COLO668 (cell line): ENCODE results near the gene LEMD3.

ENCODE experiments used
- DNase-seq: peaks from one replicate; lab custom pipeline; 2025; ENCODE audit not compliant: unreplicated experiment; lab: John Stamatoyannopoulos, UW

Gene LEMD3

GRCh38 chr12:65168681-65169319, 583 bp upstream of the LEMD3 start:
- no peak for DNase-seq

DNA sequence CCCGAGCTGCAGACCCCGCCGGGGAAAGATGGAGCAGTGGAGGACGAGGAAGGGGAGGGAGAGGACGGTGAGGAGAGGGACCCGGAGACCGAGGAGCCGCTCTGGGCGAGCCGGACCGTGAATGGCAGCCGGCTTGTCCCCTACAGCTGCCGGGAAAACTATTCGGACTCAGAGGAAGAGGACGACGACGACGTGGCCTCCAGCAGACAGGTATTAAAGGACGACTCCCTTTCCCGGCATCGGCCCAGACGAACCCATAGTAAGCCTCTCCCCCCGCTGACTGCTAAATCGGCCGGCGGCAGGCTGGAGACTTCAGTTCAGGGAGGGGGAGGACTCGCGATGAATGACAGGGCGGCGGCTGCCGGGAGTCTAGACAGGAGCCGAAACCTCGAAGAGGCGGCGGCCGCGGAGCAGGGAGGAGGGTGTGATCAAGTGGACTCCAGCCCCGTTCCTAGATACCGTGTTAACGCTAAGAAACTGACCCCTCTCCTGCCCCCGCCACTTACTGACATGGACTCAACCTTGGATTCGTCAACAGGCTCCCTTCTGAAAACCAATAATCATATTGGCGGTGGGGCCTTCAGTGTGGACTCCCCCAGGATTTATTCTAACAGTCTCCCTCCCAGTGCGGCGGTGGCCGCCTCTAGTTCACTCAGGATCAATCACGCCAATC, 962 bp downstream of the LEMD3 start:
- DNase-seq = peak; percentile 81

- DNase-seq = no peak
These were observed 1.7 kb downstream of the LEMD3 start for GRCh38 chr12:65171073-65171472.

- DNase-seq = no peak
These were observed 2.5 kb downstream of the LEMD3 start for GRCh38 chr12:65171870-65172269.

GRCh38 chr12:65175385-65175784, 6.0 kb downstream of the LEMD3 start:
- DNase-seq = no peak

DNA sequence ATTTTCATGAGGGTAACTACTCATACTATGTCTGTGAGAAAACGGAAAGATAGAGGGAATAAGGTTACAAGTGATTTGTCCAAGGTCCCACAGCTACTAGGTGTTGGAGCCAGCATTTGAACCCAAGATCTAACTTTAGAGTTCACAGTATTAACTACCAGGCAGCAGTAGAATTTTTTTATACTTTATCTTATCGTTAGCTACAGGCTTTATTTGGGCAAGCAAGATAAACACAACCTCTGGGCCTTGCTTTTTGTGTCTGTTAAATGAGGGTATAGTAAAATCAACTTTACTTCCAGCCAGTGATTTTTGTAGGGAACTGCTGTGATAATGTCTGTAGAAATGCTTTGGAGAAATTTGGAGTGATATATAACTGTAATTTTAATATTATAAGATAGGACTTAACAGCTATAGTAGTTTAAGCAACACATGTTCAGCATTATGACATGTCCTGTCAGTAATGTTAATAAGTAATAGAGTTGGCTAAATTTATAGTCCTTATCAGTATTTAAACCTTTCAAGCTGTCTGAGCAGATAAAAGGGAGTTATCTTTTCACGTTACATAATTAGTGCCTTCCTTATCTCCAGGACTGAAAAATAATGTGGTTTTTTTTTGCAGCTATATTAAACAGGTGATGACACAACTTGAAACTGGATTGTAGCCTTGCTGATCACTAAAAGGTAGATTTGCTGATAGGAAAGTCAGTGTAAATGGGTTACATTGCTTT, 12.8 kb downstream of the LEMD3 start:
- no peak for DNase-seq

- DNase-seq = no peak
These were observed 14.9 kb downstream of the LEMD3 start for GRCh38 chr12:65184176-65184857.

- no peak for DNase-seq
These were observed 15.5 kb downstream of the LEMD3 start for GRCh38 chr12:65184858-65185229.

DNA sequence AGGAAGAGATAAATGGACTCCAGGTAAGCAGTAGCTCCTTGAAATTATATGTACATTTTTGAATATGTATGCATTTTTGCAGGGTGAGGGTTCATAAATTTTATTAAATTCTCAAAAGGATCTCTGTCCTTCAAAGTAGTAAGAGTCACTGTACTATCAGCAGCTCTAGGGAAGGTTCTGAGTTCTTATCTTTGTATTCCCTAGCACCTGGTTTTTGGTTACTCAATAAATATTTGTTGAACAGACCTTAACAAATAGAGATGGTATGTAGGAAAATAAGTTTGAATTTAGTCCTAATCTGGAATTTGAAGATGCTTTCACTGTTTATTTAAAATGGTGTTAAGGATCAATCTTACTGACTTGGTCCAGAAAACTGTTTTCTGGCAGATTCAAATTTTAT, 18.3 kb downstream of the LEMD3 start:
- no peak for DNase-seq

DNA sequence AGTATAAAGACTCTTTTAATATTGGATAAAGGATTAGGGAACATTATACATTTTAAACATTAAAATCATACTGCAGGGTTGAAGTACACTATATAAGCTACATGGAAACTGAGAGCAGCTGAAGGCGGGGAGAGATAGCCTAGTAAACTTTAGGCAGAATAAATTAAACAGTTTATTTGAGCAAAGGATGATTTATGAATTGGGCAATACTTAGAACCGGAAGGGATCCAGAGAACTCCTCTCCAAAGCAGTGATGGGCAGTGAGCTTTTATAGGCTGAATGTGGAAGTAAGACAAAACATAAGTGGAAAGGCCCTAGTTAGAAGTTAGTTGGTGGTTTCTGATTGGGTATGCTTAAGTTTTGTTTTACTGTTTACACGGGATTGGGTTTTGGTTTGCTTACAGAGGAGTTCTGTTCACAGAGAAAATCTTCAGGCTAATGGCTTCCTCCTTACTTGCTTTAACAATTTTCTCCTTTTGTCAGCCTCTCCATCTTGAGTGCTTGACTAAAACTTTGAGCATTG, 18.9 kb downstream of the LEMD3 start:
- no peak for DNase-seq

- DNase-seq = no peak
These were observed 19.8 kb downstream of the LEMD3 start for GRCh38 chr12:65189028-65189718.

DNA sequence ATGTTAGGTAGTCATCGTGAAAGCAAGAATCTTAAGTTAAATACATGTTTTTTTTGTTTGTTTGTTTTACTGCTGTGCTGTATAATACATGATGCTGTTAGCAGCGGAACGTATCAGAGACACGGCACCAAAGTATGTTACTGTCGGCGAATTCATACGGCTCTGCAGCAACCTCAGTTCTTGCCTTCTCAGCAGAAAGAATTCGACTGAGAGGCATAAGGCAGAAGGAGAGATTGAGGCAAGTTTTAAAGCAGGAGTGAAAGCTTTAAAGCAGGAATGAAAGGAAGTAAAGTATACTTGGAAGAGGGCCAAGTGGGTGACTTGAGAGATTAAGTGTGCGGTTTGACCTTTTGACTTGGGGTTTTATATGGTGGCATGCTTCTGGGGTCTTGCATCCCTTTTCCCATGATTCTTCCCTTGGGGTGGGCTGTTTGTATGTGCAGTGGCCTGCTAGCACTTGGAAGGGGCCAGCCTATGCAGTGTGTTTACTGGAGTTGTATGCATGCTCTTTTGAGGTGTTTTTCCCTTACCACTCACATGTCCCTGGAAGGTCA, 23.7 kb downstream of the LEMD3 start:
- no peak for DNase-seq

GRCh38 chr12:65194949-65195348, 25.6 kb downstream of the LEMD3 start:
- no peak for DNase-seq

- no peak for DNase-seq
These were observed 26.1 kb downstream of the LEMD3 start for GRCh38 chr12:65195387-65196055.

GRCh38 chr12:65196762-65197567, 27.6 kb downstream of the LEMD3 start:
- no peak for DNase-seq

- DNase-seq = no peak
These were observed 30.2 kb downstream of the LEMD3 start for GRCh38 chr12:65199604-65200003.

DNA sequence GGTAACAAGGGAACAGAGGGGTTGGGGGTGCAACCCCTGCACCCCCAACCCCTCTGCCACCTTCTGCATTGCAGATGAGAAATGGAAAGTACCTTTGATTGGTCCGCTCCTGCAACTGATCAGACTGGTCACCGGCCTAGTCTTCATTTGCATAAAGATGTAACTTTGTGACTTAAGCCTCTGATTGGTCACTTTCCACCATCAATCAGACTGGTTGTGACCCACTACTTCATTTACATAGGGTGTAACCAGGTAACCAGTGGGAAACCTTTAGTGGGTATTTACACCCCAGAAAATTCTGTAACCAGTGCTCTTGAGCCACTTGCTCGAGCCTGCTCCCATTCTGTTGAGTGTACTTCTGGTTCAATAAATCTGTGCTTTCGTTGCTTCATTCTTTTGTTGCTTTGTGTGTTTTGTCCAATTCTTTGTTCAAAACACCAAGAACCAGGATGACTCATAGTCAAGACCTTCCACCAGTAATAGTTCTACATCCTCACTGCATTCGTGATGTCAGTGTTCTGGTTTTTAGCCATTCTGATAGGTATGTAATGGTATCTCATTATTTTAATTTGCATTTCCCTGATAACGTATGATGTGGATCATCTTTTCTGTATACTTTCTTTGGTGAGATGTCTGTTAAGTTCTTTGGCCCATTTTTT, 30.8 kb downstream of the LEMD3 start:
- no peak for DNase-seq

- no peak for DNase-seq
These were observed 34.0 kb downstream of the LEMD3 start for GRCh38 chr12:65203376-65203775.
